Bronchial epithelial cell (primary cell): ENCODE data around the gene KRT86. TPM values are rescaled to one million over a fixed set of nuclear protein-coding genes. Genes with fewer than 3 reads are reported as not detected.

ENCODE experiments used
- DNase-seq: peaks from one replicate; pipeline ENCODE4 v3.0.0-alpha.2; 2010; ENCODE audit warnings: low read depth
- FAIRE-seq: peaks from 2 replicates; lab custom pipeline; 2011; peaks lifted over from hg19 to GRCh38; lab: Jason Lieb, UNC
- H3K27me3 ChIP-seq: 2 replicates; pipeline ENCODE4 v1.5.1; 2011; ENCODE audit warnings: low read length; ENCODE audit not compliant: control insufficient read depth, insufficient read depth
- H3K36me3 ChIP-seq: 2 replicates; pipeline ENCODE4 v1.5.1; 2011; ENCODE audit warnings: low read length; ENCODE audit not compliant: control insufficient read depth, insufficient read depth
- H3K4me3 ChIP-seq: 2 replicates; pipeline ENCODE4 v1.5.1; 2011; ENCODE audit warnings: mild to moderate bottlenecking, low read depth, low read length, control low read depth
- total RNA-seq: library from RNA; depleted of rRNA; stranded (reverse); fragments of >200 nt; gene quantifications from 2 replicates; pipeline ENCODE4 v1.2.1, GENCODE V29; 2014
- TF ChIP-seq, protein P1 (sequence below): IDR thresholded peaks from 2 replicates; pipeline ENCODE4 v1.5.1; 2011; ENCODE audit warnings: mild to moderate bottlenecking, moderate library complexity, low read length, control low read depth, inconsistent platforms; ENCODE audit not compliant: insufficient read depth, severe bottlenecking

KRT86 gene
- total RNA-seq, 1 donor from 2014 or later: 0.26 TPM

DNA sequence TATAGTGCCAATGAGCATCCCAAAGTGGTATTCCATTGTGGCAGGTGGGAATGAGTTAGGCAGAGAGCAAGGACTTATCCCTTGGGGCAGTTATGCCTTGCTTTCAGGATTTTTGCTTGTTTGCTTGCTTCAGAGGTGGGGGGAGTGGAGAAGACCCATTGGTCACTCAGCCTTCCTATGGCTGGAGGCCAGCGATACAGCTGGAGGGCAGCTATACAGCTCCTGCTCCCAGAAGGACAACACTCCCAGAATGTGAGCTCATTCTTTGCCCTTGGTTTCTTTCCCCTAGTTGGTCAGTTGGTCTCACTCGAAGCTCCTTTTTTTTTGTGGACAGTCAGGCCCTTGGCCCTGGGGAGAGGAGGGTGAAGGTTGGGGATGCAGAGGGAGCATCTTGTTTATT is 32.3 kb downstream of the KRT86 start:
- no peak overlapping the region for H3K4me3 ChIP-seq
- DNase-seq (no peak), FAIRE-seq (no peak)
- H3K36me3 ChIP-seq: no peaks in the 10 kb centered on the region
- H3K27me3 ChIP-seq: no peaks in the 10 kb centered on the region
- TF ChIP-seq, protein P1, sequence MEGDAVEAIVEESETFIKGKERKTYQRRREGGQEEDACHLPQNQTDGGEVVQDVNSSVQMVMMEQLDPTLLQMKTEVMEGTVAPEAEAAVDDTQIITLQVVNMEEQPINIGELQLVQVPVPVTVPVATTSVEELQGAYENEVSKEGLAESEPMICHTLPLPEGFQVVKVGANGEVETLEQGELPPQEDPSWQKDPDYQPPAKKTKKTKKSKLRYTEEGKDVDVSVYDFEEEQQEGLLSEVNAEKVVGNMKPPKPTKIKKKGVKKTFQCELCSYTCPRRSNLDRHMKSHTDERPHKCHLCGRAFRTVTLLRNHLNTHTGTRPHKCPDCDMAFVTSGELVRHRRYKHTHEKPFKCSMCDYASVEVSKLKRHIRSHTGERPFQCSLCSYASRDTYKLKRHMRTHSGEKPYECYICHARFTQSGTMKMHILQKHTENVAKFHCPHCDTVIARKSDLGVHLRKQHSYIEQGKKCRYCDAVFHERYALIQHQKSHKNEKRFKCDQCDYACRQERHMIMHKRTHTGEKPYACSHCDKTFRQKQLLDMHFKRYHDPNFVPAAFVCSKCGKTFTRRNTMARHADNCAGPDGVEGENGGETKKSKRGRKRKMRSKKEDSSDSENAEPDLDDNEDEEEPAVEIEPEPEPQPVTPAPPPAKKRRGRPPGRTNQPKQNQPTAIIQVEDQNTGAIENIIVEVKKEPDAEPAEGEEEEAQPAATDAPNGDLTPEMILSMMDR: no peak

DNA sequence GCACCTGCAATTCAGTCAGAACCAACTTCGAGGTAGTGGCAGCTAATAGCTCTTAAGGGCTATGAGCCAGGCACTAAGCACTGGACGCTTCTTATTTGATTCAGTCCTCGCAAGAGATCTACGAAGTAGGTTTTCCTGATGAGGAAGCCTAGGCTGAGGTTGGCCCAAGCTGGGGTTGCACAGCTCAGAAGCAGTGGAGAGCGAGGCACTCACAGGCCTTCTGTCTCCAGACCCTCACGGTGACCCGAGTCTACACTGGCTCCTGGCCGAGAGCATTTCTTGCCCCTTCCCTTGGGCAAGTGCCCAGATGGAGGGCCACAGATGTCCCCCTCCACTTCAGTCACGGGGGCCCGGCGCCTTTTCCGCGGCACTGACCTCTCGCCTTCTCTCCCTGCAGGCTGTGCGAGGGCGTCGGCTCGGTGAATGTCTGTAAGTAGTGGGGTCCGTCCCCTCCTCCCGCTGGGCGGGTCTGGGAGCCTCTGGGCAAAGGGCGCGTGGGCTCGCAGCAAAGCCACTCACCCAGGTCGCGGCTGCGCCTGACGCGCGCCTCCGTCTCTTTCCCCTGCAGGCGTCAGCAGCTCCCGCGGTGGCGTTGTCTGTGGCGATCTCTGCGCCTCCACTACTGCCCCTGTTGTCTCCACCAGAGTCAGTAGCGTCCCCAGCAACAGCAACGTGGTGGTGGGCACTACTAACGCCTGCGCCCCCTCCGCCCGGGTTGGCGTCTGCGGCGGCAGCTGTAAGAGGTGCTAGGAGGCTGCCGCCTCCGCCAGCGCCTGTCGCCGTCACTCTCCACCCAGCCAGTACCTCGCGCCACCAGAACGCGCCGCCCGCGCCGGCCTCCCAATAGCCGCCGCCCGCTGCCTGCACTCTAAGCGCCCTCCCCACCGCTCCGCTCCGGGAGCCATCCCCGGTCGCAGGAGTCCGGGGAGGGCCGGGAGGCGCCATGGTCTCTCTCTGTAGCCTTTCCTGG is 33.7 kb downstream of the KRT86 start:
- no peaks in the 10 kb centered on the region for H3K36me3 ChIP-seq
- peak overlapping the region; percentile 39 for H3K4me3 ChIP-seq
- no peaks in the 10 kb centered on the region for H3K27me3 ChIP-seq
- TF ChIP-seq, protein P1: peak; percentile 22
- peak; percentile 31 for DNase-seq
- no peak for FAIRE-seq

DNA sequence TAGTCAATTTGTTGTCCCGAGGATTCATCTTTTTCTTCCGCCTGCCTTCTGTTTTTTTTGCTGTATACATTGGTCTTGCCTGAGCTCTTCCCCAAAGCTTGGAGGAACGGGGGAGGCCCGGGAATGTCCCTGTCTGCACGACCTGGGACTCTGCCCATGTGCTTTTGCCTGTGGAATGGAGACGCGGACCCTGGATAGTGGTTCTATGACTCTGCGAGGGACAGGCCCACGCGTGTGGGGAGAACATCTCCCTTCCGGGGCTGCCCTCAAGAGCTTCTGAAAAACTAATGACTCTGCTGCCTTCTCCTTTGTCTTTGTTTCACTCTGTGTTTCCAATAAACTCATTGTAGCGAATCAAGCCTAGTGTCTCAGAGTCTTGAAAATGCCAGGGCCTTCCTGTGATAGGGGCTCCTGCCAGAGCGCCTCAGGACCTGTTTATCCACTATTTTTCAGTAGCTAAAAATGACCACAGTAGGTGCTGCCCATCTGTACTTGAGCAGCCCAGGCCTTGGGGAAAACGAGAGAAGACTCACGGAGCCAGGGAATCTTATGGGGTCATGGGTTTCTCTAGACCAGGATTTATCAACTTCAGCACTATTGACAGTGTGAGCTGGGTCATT is 34.5 kb downstream of the KRT86 start:
- no peak for FAIRE-seq
- DNase-seq: no peak

DNA sequence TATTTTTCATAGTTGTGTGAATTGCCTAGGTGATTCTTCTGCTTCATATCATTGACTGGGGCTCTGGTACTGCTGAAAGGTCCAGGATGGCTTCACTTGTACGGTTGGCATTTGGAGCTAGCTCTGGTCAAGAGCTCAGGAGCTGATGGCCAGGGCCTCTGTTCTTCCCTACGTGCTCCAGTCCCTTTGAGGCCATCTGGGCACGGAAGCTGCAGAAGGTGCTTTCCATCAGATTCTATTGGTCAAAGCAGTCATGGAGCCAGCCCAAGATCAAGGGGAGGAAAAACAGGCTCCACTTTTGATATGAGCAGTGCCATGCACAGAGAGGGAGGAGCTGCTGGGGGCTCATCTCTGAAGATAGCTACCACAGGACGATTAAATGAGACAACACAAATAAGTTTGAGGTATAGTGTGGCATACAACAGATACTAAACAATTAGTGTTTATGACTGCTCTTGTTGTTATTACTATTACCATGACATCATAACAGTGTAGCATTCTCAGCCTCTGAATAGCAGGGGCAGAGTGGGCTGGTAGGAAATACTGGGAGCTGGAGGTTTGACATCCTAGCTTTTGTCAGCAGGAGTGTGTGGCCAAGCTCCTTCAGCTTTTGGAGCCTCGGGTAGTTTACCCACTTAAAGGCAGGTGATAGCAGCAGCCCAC is 36.3 kb downstream of the KRT86 start:
- TF ChIP-seq, protein P1: no peak
- Histone ChIP-seq H3K4me3 (no peak overlapping the region), H3K27me3 (no peaks in the 10 kb centered on the region), H3K36me3 (no peaks in the 10 kb centered on the region)
- FAIRE-seq (peak; percentile 86), DNase-seq (peak; percentile 52)

More for the DNA sequence above, 34.5 kb downstream of the KRT86 start:
- Histone ChIP-seq H3K36me3 (no peaks in the 10 kb centered on the region), H3K4me3 (peak overlapping the region; percentile 39), H3K27me3 (no peaks in the 10 kb centered on the region)
- TF ChIP-seq, protein P1: no peak

DNA sequence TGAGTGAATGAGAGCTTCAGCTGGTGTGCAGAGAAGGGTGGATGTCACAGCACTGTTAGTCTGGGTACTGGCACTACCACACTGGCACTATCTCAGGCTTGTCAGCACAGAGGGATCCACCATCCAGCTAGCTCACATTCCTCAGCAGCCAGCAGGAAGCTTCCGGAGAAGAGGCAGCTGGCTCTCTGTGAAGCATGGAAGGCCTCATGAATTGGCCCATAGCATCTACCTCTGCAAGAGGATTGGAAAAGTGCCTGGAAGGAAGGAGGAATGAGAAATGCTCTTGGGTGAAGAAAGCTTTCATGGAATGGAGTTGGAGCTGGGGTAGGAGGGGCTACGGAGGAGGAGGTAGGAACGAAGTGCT is 36.8 kb downstream of the KRT86 start:
- no peak overlapping the region for H3K4me3 ChIP-seq
- no peaks in the 10 kb centered on the region for H3K27me3 ChIP-seq
- FAIRE-seq (no peak), DNase-seq (no peak)
- no peaks in the 10 kb centered on the region for H3K36me3 ChIP-seq
- TF ChIP-seq, protein P1: no peak
